ENCODE results near the gene CSNK1G2.

DNA sequence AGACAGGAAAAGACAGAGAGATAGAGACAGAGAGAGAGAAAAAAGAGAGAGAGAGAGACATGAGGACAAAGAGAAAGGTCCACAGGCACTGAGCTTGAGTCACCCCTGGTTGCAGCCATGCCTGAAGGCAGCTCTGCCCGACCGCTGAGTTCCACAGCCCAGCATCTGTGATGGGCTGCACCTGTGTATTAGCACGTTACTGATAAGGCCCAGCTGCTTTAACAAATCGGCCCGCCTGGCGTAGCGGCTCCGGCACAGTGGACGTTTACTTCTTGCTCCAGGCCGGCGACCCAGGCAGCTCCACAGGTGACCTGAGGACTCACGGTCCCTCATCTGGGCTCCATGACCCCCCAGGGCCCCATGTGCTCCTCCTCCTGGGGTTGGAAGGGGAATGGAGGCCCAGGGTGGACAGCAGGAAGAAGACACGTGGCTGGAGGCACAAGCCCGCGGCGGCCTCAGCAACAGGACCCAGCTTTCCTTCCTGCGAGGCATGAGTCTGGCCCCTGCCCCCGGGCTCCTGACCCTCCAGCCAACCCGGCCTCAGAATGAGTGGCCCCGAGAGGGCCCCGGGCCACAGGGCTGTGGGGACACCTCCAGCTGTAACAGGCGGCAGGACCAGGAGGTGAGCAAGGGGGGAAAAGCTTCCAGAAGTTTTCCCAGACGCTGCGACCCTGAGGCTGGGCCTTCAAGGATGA, 3.9 kb upstream of the CSNK1G2 start:
- TF ChIP-seq SUZ12 (IDR thresholded peaks at IDR 0.05; ENCODE audit: extremely low read depth, insufficient read depth, insufficient read length) (no peak), ZNF274 (IDR thresholded peaks at IDR 0.05; ENCODE audit: low read depth, low read length) (no peak)
